OCI-LY7 (cell line): ENCODE measurements around the gene CRACDL. TPM values are rescaled to one million over a fixed set of nuclear protein-coding genes. Genes with fewer than 3 reads are reported as not detected.

Experiments used
- BruUV-seq: library from RNA; stranded (reverse); fragments of 400-500 nt; replicated peaks from 2 replicates; lab custom pipeline; 2021; lab: Mats Ljungman, UMichigan
- CTCF ChIA-PET: fragments of 300-600 bp; sonication (Branson Sonifier 250); formaldehyde crosslinking; loops from one replicate; lab custom pipeline; 2022; ENCODE audit warnings: antibody characterized with exemption; ENCODE audit not compliant: unreplicated experiment; lab: Charles Lee
- POLR2A ChIA-PET: fragments of 300-600 bp; sonication (Branson Sonifier 250); formaldehyde crosslinking; loops from one replicate; lab custom pipeline; 2022; ENCODE audit warnings: antibody characterized with exemption; lab: Charles Lee
- DNase-seq: peaks from one replicate; pipeline ENCODE4 v3.0.0-alpha.2; 2015; ENCODE audit warnings: low spot score
- H2AFZ ChIP-seq: fragments of 200-600 bp; sonication (generic), shearing (Covaris generic); 2 replicates; pipeline ENCODE4 v1.6.1; 2014; ENCODE audit warnings: mild to moderate bottlenecking, antibody characterized with exemption, low read length, moderate library complexity
- H3K27ac ChIP-seq: fragments of 200-600 bp; sonication (generic); 2 replicates; pipeline ENCODE4 v1.5.1; 2014; ENCODE audit warnings: mixed run types, low read depth, mild to moderate bottlenecking, moderate library complexity, low read length, inconsistent platforms; ENCODE audit not compliant: poor library complexity, severe bottlenecking
- H3K36me3 ChIP-seq: fragments of 200-600 bp; sonication (generic); 2 replicates; pipeline ENCODE4 v1.6.1; 2014; ENCODE audit warnings: mild to moderate bottlenecking, antibody characterized with exemption, low read length, moderate library complexity, mixed read lengths; ENCODE audit not compliant: insufficient read depth
- H3K4me1 ChIP-seq: fragments of 200-600 bp; sonication (generic); 2 replicates; pipeline ENCODE4 v1.5.1; 2014; ENCODE audit warnings: mild to moderate bottlenecking, low read length; ENCODE audit not compliant: insufficient read depth, poor library complexity, severe bottlenecking
- H3K4me2 ChIP-seq: fragments of 200-600 bp; sonication (generic); 2 replicates; pipeline ENCODE4 v1.6.1; 2014; ENCODE audit warnings: mild to moderate bottlenecking, low read length
- H3K4me3 ChIP-seq: fragments of 200-600 bp; sonication (generic); 2 replicates; pipeline ENCODE4 v1.5.1; 2014; ENCODE audit warnings: mild to moderate bottlenecking, low read depth, low read length; ENCODE audit not compliant: poor library complexity, severe bottlenecking
- H3K79me2 ChIP-seq: fragments of 200-600 bp; sonication (generic); 2 replicates; pipeline ENCODE4 v1.6.1; 2016; ENCODE audit warnings: low read depth, mild to moderate bottlenecking, low read length, moderate library complexity, mixed read lengths; ENCODE audit not compliant: insufficient read depth
- H3K9me2 ChIP-seq: fragments of 200-600 bp; sonication (generic); 2 replicates; pipeline ENCODE4 v1.6.1; 2016; ENCODE audit warnings: mild to moderate bottlenecking, low read length, mixed read lengths; ENCODE audit not compliant: insufficient read depth
- H3K9me3 ChIP-seq: fragments of 200-600 bp; sonication (generic); 2 replicates; pipeline ENCODE4 v1.6.1; 2014; ENCODE audit warnings: mild to moderate bottlenecking, mixed run types, low read length, mixed read lengths
- H4K20me1 ChIP-seq: fragments of 200-600 bp; sonication (generic); 2 replicates; pipeline ENCODE4 v1.6.1; 2014; ENCODE audit warnings: mild to moderate bottlenecking, antibody characterized with exemption, low read length, moderate library complexity, mixed read lengths; ENCODE audit not compliant: insufficient read depth
- EZH2phosphoT487 ChIP-seq: fragments of 200-600 bp; sonication (generic); IDR thresholded peaks from 2 replicates; pipeline ENCODE4 v1.6.1; 2018; ENCODE audit warnings: low read depth, borderline replicate concordance, mild to moderate bottlenecking, mixed run types, antibody characterized with exemption, low read length, moderate library complexity, mixed read lengths
- intact Hi-C: fragments of 100-400 bp; cut with micrococcal nuclease; formaldehyde crosslinking; loops from one replicate; pipeline ENCODE4 v1.10.0; 2022; ENCODE audit not compliant: unreplicated experiment
- total RNA-seq, 2 experiments: library from RNA; depleted of rRNA in 1 of 2; stranded (reverse); fragments of >200 nt in 1 of 2; shearing (Covaris generic) in 1 of 2; gene quantifications; 2 replicates each; pipeline ENCODE4 v1.2.3, GENCODE V29; 2014 to 2022
- TF ChIP-seq, protein P1 (sequence below): fragments of 200-600 bp; sonication (generic); conservative IDR thresholded peaks from 2 replicates; pipeline ENCODE4 v1.5.1; 2014; ENCODE audit warnings: mild to moderate bottlenecking, antibody characterized with exemption, low read length, moderate library complexity, mixed read lengths

Gene CRACDL
- total RNA-seq, 2 experiments from 2014 or later = 0.03 to 0.13 TPM

DNA sequence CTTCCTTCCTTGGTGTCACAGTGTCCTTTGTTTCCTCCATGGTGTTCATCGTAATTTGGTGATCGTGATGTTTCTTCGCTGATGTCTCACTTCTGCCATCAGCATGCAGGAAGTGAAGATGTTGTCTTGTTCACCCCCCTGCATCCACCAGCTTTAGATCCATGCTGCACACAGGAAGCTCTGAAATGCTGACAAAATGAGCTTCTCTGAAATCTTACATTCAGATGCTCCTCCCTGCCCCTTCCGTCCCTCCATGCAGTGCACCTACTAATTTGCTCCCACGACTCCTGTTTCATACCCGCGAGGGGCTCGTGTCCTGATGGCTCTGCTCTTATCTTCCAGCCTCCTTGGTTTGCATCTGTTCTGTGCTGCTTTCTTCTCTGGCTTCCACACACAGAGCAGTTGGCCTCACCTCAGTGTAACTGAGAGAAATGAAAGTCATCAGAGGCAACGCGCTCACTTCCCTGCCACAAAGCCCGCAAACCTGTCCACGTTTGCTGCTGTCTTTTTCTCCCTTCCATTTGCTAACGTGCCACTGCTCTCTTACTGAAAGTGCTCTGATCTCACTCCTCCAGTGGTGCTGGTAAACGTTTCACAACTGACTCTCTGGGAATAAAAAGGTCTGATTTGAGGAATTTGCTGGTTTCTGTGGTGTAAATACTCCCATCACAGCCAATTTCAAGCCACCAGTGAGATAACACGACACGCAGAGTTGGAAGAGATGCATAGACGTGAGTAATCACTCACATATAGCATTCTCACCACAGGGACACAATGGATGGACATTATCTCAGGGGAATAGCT, 164.1 kb downstream of the CRACDL start:
- Histone ChIP-seq H2AFZ (peak overlapping the region; percentile 77), H3K4me2 (peak overlapping the region; percentile 53), H3K79me2 (no peaks in the 10 kb centered on the region), H4K20me1 (no peaks in the 10 kb centered on the region), H3K27ac (peak overlapping the region; percentile 51), H3K36me3 (no peaks in the 10 kb centered on the region), H3K4me3 (peak overlapping the region; percentile 13), H3K9me3 (no peaks in the 10 kb centered on the region), H3K4me1 (peaks cover 44% of the 10 kb centered on the region), H3K9me2 (no peaks in the 10 kb centered on the region)
- DNase-seq = peak; percentile 73
- ChIA-PET CTCF (interaction anchor here (0.5 kb wide), 1 partner anchor 24 kb away, joined by 3 read pairs; no protein-coding TSS in a partner anchor), POLR2A (interaction anchor here (0.6 to 1.2 kb wide), 5 partner anchors 8 to 272 kb away, joined by 3 read pairs; no protein-coding TSS in a partner anchor)
- no peak for TF ChIP-seq EZH2phosphoT487
- TF ChIP-seq, protein P1, sequence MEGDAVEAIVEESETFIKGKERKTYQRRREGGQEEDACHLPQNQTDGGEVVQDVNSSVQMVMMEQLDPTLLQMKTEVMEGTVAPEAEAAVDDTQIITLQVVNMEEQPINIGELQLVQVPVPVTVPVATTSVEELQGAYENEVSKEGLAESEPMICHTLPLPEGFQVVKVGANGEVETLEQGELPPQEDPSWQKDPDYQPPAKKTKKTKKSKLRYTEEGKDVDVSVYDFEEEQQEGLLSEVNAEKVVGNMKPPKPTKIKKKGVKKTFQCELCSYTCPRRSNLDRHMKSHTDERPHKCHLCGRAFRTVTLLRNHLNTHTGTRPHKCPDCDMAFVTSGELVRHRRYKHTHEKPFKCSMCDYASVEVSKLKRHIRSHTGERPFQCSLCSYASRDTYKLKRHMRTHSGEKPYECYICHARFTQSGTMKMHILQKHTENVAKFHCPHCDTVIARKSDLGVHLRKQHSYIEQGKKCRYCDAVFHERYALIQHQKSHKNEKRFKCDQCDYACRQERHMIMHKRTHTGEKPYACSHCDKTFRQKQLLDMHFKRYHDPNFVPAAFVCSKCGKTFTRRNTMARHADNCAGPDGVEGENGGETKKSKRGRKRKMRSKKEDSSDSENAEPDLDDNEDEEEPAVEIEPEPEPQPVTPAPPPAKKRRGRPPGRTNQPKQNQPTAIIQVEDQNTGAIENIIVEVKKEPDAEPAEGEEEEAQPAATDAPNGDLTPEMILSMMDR = no peak
- intact Hi-C loops = no loop called here
- BruUV-seq = no TSS peak

DNA sequence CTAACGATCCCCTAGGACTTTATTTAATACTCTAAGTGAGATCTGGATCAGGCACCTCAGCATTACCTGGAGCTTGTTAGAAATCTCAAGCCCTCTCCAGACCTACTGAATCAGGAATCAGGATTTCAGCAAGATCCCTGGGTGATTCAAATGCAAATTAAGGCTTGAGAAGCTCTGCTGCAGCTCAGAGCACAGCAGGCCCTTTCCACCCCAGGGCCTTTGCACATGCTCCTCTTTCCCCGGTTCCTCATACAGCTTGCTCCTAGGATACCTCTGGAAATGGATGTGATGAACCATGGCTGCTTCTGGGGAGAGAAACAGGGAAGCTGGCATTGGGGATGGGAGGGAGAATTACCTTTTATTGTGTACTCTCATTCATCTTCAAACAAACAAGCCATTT, 164.8 kb downstream of the CRACDL start:
- Histone ChIP-seq H3K9me3 (no peaks in the 10 kb centered on the region), H3K4me1 (peaks cover 51% of the 10 kb centered on the region), H3K4me3 (peak overlapping the region; percentile 13), H2AFZ (peak overlapping the region; percentile 77), H3K9me2 (no peaks in the 10 kb centered on the region), H3K27ac (peak overlapping the region; percentile 51), H3K4me2 (peak overlapping the region; percentile 53), H4K20me1 (no peaks in the 10 kb centered on the region), H3K79me2 (no peaks in the 10 kb centered on the region), H3K36me3 (no peaks in the 10 kb centered on the region)
- BruUV-seq = no TSS peak
- CTCF ChIA-PET = interaction anchor here (0.5 kb wide), 1 partner anchor 24 kb away, joined by 3 read pairs; no protein-coding TSS in a partner anchor
- POLR2A ChIA-PET = interaction anchor here (1.0 to 1.2 kb wide), 3 partner anchors 9 to 22 kb away, joined by 3 read pairs; no protein-coding TSS in a partner anchor
- intact Hi-C loops = no loop called here
- DNase-seq = no peak
- TF ChIP-seq EZH2phosphoT487 = no peak
- TF ChIP-seq, protein P1 = no peak

DNA sequence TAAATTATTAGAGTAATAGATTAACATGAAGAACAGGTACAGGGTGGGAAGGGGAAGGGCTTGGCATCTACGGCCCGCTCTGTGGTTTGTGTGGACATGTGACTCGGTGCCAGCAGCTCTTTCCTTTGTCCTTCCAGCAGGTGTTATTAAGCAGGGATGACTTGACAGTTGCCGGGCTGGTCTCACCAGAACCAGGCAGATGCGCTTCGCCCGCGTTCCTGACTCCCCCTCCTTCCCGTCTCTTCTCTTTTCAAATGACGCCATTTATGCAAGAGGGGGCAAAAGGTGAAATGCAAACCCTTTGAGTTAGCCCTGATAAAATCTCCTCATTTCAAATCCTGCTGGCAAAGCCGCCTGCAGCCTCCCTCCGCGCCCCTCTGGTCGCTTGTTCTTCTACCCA, 166.2 kb downstream of the CRACDL start:
- Histone ChIP-seq H3K27ac (no peak overlapping the region), H3K4me2 (no peak overlapping the region), H3K4me3 (no peak overlapping the region), H2AFZ (no peak overlapping the region), H3K9me3 (no peaks in the 10 kb centered on the region), H3K79me2 (no peaks in the 10 kb centered on the region), H3K9me2 (no peaks in the 10 kb centered on the region), H4K20me1 (no peaks in the 10 kb centered on the region), H3K4me1 (peaks cover 65% of the 10 kb centered on the region), H3K36me3 (no peaks in the 10 kb centered on the region)
- intact Hi-C loops = no loop called here
- TF ChIP-seq EZH2phosphoT487 = no peak
- TF ChIP-seq, protein P1 = no peak
- DNase-seq = no peak
- POLR2A ChIA-PET = no interaction called here
- no TSS peak for BruUV-seq
- CTCF ChIA-PET = no interaction called here
